Activated CD8-positive, alpha-beta memory T cell treated with anti-CD3 and anti-CD28 coated beads, Interleukin-2, amount 50 U/mL, for 4 hours (primary cell): ENCODE measurements around the gene DYNLRB1.

Experiments used
- DNase-seq: peaks from one replicate; pipeline ENCODE4 v3.0.0-alpha.2; 2020

The DYNLRB1 gene

DNA sequence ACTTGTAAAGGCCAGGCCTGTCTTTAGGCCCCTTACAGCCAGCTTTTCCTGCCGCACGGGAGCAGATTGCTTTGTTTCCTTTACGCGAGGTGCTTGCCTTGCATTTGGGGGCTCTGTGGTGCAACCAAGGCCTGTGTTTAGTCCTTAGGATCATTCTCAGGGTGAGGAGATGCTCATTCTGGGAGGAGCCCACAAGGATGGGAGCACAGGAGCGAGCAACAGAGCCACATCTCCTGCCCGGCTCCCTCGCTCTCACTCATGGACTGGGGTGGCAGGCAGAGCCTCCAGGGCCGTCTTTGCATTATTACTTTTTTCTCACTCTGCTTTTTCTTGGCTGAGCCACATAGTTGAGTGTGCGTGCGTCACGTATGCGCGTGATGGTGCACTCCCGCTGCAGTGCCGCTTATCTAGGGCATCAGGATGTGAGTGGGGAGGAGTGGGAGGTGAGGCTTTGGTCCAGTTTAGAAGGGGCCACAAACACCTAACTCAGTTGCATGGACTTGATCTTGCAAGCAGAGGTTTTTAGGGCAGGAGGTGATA lies 19.1 kb downstream of the DYNLRB1 start:
- no peak for DNase-seq

DNA sequence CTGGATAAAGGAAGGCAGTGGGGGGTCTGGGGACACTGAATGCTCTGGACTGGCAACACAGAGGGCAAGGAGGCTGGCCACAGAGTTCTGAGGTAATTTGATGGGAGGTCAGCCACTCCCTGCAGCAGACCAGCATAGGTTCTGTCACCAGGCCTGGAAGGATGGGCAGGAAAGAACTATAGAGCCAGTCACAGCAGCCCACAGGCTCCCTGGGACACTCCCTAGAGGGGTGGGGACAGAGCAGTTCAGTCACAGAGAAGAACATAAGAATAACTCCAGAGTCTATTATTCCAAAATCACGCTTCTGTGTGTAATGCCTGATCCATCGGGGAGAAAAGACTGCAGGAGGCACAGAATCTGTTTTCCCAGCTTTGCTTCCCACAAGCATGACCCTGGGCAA lies 19.6 kb downstream of the DYNLRB1 start:
- no peak for DNase-seq

DNA sequence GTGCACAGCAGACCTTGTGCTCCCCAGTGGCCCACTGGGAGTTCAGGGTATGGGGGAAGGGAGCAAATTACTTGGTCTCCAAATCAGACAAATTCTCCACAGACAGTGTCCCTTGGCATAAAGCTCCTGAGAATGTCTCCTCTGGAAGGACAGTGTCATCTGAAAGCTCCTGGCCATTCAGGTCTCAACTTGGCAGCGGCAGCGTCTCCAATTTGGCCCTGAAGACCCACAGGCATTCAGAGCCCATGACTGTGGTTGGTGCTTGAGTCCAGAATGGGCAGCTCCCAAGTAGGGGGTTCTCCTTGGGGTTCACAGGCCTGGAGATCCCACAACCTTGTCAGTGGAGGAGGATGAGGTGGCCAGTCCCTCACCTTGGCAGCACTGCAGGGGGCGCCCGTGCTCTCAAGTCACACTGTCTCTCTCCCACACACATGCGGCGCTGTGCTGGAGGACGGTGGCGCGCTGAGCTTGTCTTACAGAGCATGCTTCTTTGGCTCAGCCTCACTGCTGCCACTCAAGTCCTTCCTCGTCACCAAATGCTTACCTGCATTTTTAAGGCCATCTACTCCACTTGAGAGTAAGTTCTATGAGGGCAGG lies 20.7 kb downstream of the DYNLRB1 start:
- DNase-seq, result peak; percentile 39

DNA sequence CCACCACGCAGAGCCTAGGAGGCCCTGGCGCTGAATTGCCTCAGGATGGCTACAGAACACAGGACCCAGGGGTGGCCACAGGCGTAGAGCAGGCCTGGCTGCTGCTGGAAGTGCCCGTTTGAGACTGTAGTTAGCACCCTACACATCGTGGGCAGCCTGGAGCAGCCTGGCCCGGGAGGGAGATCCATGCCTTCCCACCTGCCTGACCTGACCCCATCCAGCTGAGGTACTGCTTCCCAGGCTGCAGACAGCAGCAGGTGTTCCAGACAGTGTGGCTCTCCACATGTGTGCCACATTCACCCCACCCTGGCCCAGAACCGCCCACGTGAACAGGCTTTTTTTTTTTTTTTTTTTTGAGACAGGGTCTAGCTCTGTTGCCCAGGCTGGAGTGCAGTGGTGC lies 21.4 kb downstream of the DYNLRB1 start:
- no peak for DNase-seq

DNA sequence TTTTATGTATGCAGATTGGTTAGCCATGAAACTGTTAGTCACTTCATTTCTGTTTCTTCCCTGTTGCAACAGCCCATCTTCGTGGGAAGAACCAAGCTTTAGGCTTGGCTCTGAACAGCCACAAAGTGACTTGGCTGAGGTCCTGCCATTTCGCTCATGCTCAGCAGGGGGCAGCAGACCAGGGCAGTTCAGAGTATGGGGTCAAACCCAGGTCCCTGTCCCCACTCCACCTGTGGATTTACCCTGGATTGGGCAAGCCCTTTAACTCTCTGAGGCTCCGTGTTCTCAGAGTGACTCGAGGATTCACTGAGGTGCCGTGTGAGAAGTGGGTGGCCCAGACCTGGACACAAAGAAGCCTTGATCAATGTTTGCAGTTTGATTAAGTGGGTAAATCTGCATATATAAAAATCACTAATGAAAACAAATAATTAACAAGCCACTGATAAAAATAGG lies 22.5 kb downstream of the DYNLRB1 start:
- DNase-seq, result peak; percentile 56

DNA sequence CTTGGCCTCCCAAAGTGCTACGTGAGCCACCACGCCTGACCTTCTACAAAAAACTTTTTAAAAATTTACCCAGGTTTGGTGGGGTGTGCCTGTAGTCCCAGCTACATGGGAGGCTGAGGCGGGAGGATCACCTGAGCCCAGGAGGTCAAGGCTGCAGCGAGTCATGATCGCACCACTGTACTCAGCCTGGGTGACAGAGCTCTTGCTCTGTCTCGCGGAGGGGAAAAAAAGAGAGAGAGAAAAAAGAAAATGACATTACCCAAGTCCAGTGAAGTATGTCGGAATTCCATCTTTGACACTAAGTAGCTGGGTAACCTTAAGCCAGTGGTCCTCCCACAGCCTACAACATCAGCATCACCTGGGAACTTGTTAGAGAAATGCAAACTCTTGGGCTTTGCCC lies 23.5 kb downstream of the DYNLRB1 start:
- no peak for DNase-seq

DNA sequence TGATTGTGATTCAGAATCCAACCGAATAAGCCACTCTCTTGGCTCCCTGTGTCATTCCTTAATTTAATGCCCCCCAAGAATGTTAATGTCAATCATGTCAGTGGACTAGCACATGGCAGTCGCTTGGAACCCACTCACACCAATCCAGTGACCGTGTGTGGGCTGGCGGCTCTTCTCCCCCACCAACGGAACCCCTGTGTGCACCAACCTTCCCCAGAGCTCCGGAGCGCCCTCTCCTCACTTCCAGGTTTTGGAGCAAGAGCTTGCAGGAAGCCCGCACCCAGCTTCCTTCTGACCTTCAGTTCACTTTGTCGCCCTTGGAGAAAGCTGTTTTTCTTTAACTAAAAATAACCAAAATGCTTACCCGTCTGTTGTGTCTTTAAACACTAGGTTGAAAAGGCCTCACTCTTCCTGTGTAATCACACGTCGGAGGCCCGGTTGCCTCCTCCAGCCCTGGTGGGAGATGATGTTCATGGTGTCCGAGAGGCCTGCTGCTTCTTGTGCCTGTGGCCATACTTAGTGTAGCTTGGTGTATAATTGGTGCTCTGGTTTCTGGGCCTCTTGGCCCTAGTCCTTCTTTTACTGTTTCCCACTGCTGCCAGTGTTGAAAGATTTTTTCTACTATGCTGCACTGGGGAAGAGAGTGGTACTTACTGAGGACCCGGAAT lies 24.5 kb downstream of the DYNLRB1 start:
- DNase-seq, result no peak

DNA sequence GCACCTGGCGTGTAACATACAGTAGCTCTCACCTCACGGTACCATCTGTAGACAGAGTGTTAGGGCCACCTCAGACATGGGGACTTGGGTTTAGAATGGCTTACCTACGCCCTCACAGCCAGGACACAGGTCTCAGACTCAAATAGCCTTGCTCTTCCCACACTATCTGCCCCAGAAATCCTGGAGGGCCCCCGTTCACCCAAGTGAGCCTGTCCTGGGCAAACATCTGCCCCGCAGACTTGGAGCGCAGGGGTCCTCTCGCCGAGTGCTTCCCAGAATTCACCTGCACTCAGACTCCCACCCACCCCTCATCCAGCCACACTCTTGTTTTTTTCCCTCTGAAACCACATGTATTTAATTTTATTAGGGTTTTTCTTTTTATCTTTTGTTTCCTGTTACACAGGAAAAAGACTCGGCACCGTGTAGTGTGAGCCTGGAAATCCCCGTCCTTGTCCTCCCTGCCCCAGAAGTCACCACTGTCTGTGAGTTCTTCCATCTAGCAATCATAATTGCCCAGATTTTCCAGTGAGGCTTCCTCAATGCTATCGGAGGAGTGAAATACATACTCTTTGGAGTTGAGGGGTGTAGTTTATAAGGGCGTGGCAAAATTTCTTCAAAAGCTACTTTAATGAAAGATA lies 25.2 kb downstream of the DYNLRB1 start:
- no peak for DNase-seq

DNA sequence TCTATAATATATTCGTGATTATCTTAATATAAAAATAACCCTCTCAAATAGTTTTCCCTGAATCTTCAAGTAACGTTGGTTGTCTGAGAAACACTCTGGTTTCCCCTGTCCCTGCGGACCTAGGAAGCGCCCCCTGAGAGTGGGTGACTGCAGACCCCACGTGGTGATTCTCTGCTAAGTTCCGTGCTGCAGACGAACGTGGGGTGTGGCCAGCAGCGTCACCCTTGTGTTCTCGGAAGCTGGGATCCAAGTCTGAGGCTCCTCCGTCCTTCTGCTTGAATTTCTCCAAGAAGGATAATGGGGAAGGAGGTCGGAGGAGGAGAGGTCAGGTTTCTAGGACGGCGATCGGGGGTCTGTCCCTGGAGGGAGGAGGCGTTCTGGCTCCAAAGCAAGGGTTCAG lies 25.7 kb downstream of the DYNLRB1 start:
- DNase-seq, result no peak

DNA sequence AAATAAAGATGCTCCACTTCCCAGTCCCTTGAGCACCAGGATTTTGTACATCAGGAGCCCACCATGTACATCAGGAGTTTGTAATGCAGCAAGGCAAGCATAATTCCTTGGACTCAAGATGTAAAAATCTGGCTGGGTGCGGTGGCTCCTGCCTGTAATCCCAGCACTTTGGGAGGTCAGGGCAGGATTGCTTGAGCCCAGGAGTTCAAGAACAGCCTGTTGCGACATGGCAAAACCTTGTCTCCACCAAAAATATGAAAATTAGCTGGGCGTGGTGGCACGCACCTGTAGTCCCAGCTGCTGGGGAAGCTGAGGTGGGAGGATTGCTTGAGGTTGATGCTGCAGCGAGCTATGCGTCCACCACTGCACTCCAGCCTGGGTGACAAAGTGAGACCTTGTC lies 26.2 kb downstream of the DYNLRB1 start:
- DNase-seq, result no peak

DNA sequence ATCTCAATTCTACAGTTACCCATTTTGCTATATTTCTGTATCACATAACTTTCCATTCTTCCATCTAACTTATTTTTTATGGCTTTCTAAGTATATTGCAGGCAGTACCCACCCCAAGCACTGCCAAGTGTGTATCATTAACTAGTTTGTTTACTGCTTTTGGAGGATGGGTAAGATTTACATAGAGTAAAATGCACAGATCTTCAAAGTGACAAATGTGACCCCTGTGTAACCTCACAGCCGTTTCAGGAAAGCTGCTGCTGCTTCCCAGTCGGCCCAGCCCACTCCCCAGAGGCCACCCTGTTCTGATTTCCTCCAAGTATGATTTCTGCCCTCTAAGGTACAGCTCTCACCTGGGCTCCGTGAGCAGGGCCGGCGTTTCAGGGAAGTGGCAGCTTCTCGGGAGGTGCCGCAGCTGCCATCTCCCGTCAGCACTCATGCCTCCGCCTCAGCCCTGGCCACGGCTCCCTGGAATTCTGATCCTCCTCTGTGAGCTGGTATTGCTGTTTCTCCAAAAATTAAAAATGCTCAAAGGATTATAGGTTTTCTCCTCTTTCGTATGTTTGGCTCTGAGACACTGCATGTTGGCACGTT lies 27.3 kb downstream of the DYNLRB1 start:
- DNase-seq, result no peak

DNA sequence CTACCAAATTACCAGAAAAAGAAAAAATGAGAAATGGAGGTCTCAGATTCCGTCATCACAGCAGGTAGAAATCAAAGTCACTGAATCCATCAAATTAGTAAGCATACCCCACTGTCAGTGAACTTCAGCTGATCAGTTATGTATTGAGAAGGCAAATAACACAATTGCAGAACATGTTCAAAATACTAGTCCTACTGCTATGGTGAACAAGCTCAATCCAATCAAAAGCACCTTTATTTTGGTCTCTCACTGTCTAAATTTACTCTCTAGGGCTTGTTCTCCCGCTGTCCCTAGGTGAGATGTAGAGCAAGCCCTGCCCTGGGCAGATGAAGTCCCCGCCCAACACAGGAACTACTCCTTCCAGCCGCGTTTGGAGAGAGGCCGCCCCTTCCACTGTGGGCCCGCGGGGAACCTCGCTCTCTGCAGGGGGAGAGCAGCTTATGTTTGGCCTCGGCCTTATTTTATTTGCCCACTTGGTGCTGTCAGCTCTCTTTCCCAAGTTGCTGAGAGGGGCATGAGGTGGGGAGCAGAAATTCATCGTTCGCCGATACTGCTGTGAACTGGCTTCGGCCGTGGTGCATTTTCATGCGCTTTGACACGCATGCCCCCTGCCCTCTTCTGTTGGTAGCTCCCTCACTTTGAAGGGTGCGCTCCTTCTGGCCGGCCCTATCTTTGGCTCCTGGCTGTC lies 28.0 kb downstream of the DYNLRB1 start:
- DNase-seq, result no peak

DNA sequence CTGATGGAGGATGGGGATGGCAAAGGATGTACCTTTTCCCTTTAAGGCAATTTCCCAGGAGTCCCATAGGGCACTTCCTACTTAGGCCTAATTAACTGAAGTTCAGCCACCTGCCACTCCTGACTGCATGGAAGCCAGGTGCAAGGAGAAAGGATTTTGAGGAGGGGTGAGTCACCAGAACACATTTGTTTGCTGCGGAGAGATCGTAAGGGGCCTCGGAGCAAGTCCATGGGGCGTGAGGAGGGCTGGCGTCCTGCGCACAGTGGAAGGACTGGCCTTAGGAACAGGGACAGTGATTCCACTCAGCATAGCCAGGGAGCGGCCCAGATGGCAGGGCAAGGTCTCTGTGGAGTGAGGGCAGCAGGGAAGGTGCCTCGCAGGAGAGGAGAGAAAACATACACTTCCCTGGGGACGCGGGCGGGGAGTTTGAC lies 30.5 kb downstream of the DYNLRB1 start:
- DNase-seq, result no peak

DNA sequence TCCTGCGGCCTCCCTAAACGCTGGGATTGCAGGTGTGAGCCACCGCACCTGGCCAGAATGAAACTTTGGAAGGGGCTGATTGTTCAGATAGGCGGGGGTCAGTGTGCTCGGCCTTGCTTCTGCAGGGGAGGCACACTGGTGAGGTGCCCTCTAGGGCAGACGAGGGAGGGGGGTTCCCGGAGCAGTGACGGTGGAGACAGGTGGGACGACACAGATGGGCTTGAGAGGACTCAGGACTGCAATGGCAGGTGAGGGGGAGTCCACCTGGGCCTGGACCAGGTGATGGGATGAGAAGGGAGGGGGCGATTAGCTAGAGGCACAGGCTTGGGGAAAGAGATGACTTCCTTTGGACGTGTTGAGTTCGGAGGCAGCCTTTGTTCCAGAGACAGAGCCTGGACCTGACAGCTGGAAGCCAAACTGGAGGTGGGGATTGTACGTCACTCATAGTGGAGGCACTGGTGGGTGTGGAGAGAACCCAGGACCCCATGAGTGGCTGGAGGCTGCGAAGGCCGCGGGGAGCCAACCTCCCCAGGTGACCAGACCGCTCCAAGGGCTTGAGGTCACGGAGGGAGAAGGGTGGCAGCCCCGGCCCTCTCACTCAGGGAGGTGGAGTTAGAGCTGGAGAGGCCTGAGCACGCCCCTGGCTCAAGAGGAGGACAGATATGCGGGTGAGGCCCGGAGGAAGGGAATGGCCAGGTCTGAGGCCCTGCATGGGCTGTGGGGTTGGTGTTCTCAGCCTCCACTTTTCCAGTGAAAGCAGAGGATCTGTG lies 31.8 kb downstream of the DYNLRB1 start:
- DNase-seq, result no peak

DNA sequence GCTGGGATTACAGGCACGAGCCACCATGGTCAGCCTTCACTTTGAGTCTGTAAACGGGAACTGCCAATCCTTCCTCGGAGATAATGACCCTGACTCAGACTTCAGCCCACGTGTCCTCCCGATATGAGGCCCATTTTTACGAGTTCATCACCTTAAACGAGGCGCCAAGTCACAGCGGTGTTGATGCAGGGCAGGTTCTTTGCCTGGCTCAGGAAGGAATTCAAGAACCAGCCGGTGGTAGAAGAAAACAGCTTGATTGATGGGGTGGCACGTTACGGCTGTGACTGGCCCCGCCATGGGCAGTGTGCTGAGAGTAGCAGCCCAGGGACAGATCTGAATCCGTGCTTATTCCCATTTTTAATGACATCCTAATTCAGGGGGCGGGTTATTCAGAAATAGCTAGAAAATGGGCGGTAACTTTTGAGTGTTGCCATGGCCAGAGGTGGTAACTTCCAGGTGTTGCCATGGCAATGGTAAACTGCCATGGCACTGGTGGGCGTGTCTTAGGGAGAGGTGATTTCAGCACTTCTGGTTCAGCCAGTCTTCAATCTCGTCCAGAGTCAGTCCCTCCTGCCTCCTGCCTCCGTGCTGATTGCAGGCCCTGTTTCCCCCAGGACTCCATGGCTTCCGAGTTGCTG lies 33.2 kb downstream of the DYNLRB1 start:
- DNase-seq, result no peak

DNA sequence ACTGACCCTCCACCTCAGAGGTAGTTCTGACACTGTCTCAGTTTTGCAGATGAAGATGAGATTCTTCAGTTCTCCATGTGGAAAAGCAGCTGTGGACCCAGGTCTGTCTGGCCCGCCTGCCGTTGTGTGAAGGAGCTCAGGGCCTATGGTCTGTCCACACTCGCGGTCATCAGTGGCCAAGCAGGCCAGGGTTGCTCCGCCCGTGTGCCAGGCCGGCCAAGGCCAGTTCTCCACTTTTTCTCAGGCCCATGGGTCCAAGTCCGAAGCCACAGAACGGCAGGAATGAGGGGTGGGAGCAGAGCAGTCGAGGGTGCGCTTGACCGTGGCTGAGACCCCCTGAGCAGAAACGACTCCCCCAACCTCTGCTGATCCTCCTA lies 33.7 kb downstream of the DYNLRB1 start:
- DNase-seq, result no peak

DNA sequence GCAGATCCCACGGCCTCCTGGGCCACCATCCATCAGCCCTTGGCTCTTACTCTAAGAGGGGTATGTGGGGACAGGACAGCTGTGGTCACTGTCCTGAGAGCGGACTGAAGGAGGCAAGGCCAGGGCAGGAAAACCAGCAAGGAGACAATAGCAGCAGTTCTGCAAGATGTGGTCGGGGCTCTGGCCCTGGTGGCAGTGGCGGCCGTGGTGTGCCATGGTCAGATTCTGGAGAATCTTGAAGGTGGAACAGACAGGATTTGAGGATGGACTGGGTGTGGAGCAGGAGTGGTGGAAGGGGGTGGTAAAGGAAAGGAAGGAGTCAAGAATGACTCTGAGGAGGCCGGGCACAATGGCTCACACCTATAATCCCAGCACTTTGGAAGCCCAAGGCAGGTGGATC lies 36.3 kb downstream of the DYNLRB1 start:
- no peak for DNase-seq

DNA sequence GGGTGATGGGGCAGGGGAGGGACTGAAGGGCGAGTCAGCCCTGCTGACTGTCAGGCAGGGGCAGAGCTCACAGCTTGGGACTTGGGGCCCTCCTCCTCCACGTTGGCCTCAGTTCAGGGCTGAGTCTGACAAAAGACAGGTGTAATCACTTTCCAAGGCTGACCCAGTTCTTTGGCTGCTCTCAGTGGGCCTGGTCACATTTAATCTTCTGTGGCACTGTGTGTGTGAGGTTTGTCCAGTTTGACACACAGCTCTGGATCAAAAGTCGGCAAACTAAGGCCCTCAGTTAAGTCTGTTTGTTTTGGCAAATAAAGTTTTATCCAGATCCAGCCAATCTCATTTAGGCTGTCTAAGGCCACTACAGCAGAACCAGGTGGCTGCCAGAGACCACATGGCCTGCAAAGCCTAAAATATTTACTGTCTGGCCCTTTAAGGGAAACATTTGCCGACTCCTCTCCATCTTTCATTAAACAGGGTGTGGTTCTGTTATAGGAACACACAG lies 37.2 kb downstream of the DYNLRB1 start:
- DNase-seq, result no peak

DNA sequence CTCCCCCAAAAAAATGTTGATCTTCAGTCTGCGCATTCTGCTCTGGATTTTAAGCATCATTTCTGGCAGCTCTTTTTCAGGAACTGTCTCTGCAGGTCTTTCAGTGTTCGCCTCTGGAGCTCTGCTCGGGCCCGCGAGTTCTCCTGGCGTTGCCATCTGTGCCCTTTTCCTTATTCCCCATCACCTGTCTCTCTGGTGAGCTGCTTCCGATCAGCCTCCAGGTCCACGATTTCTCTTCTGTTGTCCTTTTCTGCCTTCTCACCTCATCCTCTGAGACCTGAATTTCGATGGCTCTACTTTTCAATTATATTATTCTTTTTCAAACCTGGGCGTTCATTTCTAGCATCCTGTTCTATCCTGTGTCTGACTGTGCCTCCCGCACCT lies 41.7 kb downstream of the DYNLRB1 start:
- DNase-seq, result no peak

DNA sequence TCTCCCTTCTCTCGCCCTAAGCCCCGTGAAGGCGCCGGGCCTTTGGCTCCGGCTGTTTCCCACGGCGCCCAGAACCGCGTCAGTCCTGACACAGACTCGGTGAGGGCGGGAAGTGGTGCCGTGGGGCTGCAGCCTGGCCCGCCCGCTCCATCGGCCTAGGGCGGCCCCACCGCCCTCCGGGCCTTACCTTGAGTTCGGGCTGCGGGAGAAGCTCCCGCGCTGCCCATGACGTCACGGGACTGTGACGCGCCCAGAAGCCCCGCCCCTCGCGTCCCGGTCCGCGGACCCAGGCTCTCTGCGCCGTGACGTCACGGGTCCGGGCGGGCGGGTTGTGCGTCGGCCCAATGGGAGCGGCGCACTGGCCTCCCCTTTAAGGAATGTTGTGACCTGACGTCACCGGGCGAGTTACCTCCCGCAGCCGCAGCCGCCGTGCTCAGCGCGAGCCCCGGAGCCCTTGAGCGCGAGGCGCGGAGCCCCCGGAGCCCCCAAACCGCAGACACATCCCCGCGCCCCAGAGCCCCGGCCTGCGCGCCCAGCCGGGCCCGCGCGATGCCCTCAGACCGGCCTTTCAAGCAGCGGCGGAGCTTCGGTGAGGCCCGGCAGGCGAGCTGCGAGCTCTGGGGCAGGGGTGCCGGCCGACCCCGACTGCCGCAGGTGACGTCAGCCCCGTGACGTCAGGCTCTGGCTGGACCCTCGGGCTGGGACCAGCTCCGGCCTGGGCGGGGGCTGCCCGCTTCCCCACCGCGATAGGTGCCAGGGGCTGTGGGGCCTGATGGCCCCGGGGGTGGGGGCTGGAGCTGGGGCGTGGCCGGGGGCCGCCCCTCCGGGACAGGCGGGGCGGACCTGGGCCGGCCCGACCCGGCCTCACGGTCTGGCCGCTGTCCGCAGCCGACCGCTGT lies 42.3 kb downstream of the DYNLRB1 start, which contains the start of gene MAP1LC3A:
Gene MAP1LC3A (plus strand): TSS at position 399 of the 899 bp plus-strand sequence. CDS start 151 bp downstream, at position 550.
- DNase-seq, result peak; percentile 95
